ENCODE data around the gene TCEA2. TPM values are rescaled to one million over a fixed set of nuclear protein-coding genes. Genes with fewer than 3 reads are reported as not detected.

Gene TCEA2
- total and polyA plus RNA-seq, 2 of the 13 experiments (the other 11 are each of a cell fraction or from before 2014, with no cell fraction given) = 28.1 to 33.7 TPM

- TF ChIP-seq TFDP1 (CRISPR knock-in tag; IDR thresholded peaks at IDR 0.05; ENCODE audit: borderline replicate concordance) (no peak), HNRNPUL1 (IDR thresholded peaks at IDR 0.05; ENCODE audit: low read depth, low read length) (no peak), KDM3A (CRISPR knock-in tag; IDR thresholded peaks at IDR 0.05; ENCODE audit: low read depth) (no peak; the same call in 1 of the 2 replicates), NR2C2 (CRISPR knock-in tag; IDR thresholded peaks at IDR 0.05; ENCODE audit: borderline replicate concordance) (peak; percentile 62; the same call in 1 of the 2 replicates), TBP (CRISPR knock-in tag; IDR thresholded peaks at IDR 0.05) (no peak), ZNF713 (CRISPR knock-in tag; IDR thresholded peaks at IDR 0.05) (no peak), AHR (CRISPR knock-in tag; IDR thresholded peaks at IDR 0.05) (no peak; the same call in 1 of the 2 replicates), KLF12 (CRISPR knock-in tag; IDR thresholded peaks at IDR 0.05; ENCODE audit: borderline replicate concordance) (no peak), ATRX (CRISPR knock-in tag; IDR thresholded peaks at IDR 0.05; ENCODE audit: borderline replicate concordance) (no peak), ZNF274 (CRISPR knock-in tag; IDR thresholded peaks at IDR 0.05) (no peak), ZMAT3 (CRISPR knock-in tag; conservative IDR thresholded peaks at IDR 0.05) (peak; percentile 23; the same call in 1 of the 2 replicates), ZNF788 (CRISPR knock-in tag; IDR thresholded peaks at IDR 0.05; ENCODE audit: borderline replicate concordance) (peak; percentile 46), TARDBP (CRISPR knock-in tag; IDR thresholded peaks at IDR 0.05) (no peak; the same call in 1 of the 2 replicates), ZNF652 (CRISPR knock-in tag; IDR thresholded peaks at IDR 0.05; ENCODE audit: borderline replicate concordance, low read depth) (no peak), DPF2 (CRISPR knock-in tag; IDR thresholded peaks at IDR 0.05; ENCODE audit: borderline replicate concordance, low read depth) (no peak), ZNF512B (CRISPR knock-in tag; IDR thresholded peaks at IDR 0.05; ENCODE audit: borderline replicate concordance) (no peak), FUBP1 (CRISPR knock-in tag; IDR thresholded peaks at IDR 0.05; ENCODE audit: borderline replicate concordance) (no peak; the same call in 1 of the 2 replicates), ZKSCAN1 (IDR thresholded peaks at IDR 0.05; ENCODE audit: low read length) (no peak), ARNT2 (CRISPR knock-in tag; IDR thresholded peaks at IDR 0.05; ENCODE audit: low read depth) (no peak), SP5 (CRISPR knock-in tag; IDR thresholded peaks at IDR 0.05; ENCODE audit: borderline replicate concordance, low read depth) (peak; percentile 71), ZNF33A (CRISPR knock-in tag; IDR thresholded peaks at IDR 0.05; ENCODE audit: borderline replicate concordance) (no peak)
These were observed 22.6 kb upstream of the TCEA2 start (continued) for GRCh38 chr20:64040231-64041039.
